IPS DF 4.7 (cell line): Measurements from ENCODE around the gene SLC12A8.
A peak's percentile ranks its signal among the peaks of the same experiment; 100 is the strongest.

Experiments
- DNase-seq: peaks from one replicate; pipeline ENCODE4 v3.0.0-alpha.2; 2013; ENCODE audit warnings: low spot score; ENCODE audit errors: extremely low read depth

The SLC12A8 gene

GRCh38 chr3:125154110-125154509, 58.4 kb downstream of the SLC12A8 start:
- no peak for DNase-seq

- DNase-seq, result no peak
Measured at GRCh38 chr3:125152951-125153350, 59.6 kb downstream of the SLC12A8 start.

- no peak for DNase-seq
Measured at GRCh38 chr3:125151916-125152315, 60.6 kb downstream of the SLC12A8 start.

GRCh38 chr3:125151442-125151817, 61.1 kb downstream of the SLC12A8 start:
- DNase-seq, result no peak

GRCh38 chr3:125150525-125151441, 61.8 kb downstream of the SLC12A8 start:
- peak; percentile 75 for DNase-seq

GRCh38 chr3:125149462-125149861, 63.1 kb downstream of the SLC12A8 start:
- DNase-seq, result no peak

GRCh38 chr3:125148836-125149235, 63.7 kb downstream of the SLC12A8 start:
- no peak for DNase-seq

- DNase-seq, result no peak
Measured at GRCh38 chr3:125148016-125148812, 64.3 kb downstream of the SLC12A8 start.

GRCh38 chr3:125147491-125147820, 65.1 kb downstream of the SLC12A8 start:
- DNase-seq, result no peak

GRCh38 chr3:125146626-125147490, 65.7 kb downstream of the SLC12A8 start:
- DNase-seq, result no peak

- no peak for DNase-seq
Measured at GRCh38 chr3:125145751-125146475, 66.6 kb downstream of the SLC12A8 start.

- DNase-seq, result no peak
Measured at GRCh38 chr3:125144653-125145314, 67.8 kb downstream of the SLC12A8 start.

GRCh38 chr3:125143982-125144652, 68.4 kb downstream of the SLC12A8 start:
- DNase-seq, result no peak

- DNase-seq, result no peak
Measured at GRCh38 chr3:125143538-125143937, 69.0 kb downstream of the SLC12A8 start.

GRCh38 chr3:125142940-125143339, 69.6 kb downstream of the SLC12A8 start:
- DNase-seq, result no peak

GRCh38 chr3:125142420-125142778, 70.1 kb downstream of the SLC12A8 start:
- DNase-seq, result no peak

- no peak for DNase-seq
Measured at GRCh38 chr3:125141596-125142419, 70.7 kb downstream of the SLC12A8 start.

- no peak for DNase-seq
Measured at GRCh38 chr3:125140818-125141595, 71.5 kb downstream of the SLC12A8 start.
